HG03175 (cell line): ENCODE results near the gene ATP6V0C.

Experiments
- ATAC-seq: cut with Tn5 transposase; IDR thresholded peaks from one replicate; pipeline ENCODE4 v1.9.1; 2021; ENCODE audit warnings: mild to moderate bottlenecking, moderate library complexity; ENCODE audit not compliant: unreplicated experiment

The ATP6V0C gene

DNA sequence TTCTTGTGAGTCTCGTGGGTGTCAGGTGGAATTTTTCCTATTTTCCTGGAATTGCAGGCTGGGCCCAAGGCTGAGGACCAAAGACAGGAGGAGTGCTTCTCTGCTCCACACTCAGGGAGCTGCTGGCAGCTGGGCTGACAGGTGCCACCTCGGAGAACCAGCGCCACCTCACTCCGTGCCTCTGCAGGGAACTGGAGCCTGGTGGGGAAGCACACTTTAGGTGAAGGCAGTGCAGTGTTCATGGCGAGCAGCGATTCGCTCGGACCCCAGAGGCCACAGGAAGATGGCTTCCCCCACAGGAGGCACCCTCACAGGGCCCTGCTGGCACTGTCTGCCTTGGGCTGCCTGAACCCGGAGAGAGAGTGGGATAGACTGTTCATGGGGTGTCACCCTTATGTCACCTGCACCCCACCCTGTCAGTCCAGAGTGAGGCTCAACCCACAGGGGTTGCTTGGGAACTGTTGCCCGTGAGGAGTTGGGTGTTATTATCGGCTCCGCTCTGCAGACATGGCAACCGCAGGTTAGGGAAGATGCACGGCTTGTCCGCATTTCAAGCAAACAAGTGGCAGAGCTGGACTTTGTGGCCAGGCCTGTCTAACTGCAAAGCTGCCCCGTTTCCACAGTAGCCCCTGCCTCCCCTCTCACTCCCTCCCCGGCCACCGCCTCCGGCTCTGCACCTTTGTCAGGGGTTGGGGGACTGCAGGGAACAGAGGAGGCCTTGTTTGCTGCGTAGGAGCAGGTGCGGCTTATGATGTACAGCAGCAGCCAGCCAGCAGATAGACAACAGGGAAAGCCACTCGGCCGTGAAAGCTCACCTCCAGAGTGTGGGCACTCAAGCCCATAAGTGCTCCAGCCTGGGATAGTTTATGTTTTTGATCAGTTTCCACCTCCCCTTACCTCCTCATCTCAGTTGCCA is 23.3 kb upstream of the ATP6V0C start:
- ATAC-seq = no peak

GRCh38 chr16:2492292-2492691 is 21.5 kb upstream of the ATP6V0C start:
- no peak for ATAC-seq

GRCh38 chr16:2493605-2494004 is 20.1 kb upstream of the ATP6V0C start:
- ATAC-seq = no peak

GRCh38 chr16:2494616-2495015 is 19.1 kb upstream of the ATP6V0C start:
- no peak for ATAC-seq

- ATAC-seq = no peak
Observed at GRCh38 chr16:2495041-2495440, 18.7 kb upstream of the ATP6V0C start.

DNA sequence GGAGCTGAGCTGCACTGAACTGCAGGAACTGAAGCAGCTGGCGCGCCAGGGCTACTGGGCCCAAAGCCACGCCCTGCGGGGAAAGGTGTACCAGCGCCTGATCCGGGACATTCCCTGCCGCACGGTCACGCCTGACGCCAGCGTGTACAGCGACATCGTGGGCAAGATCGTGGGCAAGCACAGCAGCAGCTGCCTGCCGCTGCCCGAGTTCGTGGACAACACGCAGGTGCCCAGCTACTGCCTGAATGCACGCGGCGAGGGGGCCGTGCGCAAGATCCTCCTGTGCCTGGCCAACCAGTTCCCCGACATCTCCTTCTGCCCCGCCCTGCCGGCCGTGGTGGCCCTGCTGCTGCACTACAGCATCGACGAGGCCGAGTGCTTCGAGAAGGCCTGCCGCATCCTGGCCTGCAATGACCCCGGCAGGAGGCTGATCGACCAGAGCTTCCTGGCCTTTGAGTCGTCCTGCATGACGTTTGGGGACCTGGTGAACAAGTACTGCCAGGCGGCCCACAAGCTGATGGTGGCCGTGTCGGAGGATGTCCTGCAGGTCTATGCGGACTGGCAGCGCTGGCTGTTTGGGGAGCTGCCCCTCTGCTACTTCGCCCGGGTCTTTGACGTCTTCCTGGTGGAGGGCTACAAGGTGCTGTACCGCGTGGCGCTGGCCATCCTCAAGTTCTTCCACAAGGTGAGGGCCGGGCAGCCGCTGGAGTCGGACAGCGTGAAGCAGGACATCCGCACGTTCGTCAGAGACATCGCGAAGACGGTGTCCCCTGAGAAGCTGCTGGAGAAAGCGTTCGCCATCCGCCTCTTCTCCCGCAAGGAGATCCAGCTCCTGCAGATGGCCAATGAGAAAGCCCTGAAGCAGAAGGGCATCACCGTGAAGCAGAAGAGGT is 17.3 kb upstream of the ATP6V0C start:
- ATAC-seq = no peak

DNA sequence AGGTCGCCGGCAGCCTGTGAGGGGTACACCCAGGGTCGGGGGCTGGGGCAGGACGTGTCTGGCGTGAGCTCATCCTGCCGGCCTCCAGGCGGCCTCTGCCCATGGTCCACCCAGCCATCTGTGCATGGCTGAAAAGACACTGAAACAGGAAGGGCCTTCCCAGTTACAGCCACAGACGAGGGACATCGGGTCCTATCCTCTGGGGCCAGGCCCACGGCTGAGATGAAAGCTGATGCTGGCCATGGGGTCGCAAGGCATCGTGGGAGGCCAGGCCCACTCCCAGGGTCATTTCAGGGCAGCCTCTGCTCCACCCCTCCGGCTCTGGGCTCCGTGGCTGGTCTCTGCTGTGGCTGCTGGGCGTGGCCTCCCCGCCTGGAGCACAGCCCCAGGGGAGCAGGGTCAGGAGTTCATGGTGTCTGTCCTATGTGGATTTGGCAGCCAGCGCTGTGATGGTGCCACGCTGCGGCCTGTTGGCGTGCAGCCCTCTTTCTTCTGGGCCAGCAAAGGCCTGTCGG is 16.6 kb upstream of the ATP6V0C start:
- ATAC-seq = no peak

DNA sequence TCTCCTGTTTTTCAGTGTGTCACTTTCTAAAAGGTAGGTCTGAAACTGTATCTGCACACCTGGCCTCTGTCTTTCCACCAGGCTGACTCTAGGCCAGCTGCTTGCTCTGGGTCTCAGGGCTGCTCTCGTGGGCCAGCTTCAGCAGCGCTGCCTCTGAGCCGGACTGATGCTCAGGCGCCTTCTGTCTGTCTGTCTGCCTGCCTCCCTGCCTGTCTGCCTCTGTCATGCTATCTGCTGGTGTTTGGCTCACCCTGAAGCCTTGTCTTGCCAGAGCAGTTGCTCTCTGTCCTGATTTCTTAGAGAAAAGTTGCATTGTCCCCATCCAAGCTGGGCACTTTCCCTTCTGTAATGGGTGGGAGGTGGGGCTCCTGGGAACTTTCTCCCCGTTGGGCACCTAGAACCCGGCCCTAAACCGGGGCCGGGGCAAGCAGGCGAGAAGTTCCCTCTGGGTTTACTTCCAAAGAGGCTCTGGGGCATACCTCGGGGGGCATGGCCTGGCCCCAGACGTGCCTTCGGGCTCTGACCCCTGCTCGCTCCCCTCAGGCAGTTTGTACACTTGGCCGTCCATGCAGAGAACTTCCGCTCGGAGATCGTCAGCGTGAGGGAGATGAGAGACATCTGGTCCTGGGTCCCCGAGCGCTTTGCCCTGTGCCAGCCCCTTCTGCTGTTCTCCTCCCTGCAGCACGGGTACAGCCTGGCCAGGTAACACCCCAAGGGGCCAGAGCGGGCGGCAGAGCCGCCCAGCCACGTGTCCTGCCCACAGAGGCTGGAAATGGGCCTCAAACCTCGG is 15.9 kb upstream of the ATP6V0C start:
- ATAC-seq = no peak

DNA sequence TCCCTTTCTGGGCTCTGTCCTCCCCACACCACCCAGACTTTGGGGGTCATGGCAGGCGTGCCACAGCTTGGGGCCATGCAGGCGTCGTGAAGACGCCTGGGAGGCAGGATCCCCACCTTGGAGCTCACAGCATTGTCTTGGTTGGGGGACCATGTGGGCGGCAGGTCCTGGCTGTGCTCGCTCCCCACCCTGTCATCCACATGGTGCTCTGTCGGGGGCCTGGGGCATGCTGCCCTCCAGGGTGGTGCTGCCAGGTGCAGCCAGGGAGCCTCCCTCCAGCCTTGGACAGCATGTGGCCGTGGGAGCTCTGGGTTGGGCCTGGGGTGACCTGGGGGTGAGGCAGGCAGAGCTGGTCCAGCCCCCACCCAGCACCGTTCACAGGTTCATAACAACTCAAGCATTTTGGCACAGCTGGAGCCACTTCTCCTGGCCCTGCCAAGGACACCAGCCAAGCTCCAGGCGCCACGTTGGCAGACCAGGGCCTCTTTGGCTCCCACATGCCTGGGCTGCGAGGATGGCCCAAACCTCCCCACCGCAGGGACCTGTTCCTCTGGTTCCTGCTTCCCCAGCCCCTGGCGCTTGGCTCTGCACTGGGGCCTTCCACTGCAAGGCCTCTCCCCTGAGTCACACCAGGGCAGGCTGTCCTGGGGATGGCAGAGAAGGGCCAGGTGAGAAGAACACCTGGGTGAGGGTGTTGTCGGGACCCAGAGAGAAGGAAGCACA is 15.1 kb upstream of the ATP6V0C start:
- no peak for ATAC-seq

DNA sequence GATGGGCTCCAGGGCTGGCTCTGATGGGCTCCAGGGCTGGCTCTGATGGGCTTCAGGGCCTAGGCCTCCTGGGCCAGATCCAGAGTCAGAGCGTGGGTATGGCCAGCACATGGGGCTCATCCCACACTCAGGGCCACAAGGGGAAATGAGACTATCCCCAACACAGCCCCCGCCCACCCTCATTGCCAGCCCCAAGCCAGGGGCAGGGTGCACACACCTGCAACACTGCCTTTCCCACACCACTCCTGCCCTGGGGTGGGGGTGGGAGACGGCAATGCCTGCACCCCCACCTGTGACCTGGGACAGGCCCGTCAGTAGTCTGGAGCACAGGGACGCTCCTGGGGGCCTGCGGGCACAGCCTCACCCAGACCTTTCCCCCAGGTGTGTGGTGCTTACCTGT is 14.3 kb upstream of the ATP6V0C start:
- ATAC-seq = no peak

DNA sequence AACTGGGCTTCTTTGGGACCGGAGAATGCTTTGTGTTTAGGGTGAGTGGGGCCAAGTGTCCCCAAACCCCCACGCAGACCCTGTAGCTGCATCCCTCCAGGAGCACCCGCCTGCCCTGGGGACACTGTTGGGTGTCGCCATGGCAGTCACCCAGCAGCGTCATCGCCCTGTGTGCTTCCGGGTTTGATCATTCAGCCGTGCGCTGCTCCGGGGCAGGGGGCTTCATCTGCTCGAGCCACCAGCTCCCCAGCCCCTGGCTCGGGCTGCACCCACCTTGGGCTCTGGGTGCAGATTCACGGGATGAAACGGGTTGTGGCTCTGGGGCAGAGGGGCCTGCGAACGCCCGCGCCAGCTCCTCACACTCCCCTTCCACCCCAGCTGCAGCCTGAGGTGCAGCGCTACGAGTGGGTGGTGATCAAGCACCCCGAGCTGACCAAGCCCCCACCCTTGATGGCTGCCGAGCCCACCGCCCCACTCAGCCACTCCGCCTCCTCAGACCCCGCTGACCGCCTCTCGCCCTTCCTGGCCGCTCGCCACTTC is 13.8 kb upstream of the ATP6V0C start:
- ATAC-seq = no peak

- ATAC-seq = no peak
Observed at GRCh38 chr16:2500430-2500917, 13.3 kb upstream of the ATP6V0C start.

DNA sequence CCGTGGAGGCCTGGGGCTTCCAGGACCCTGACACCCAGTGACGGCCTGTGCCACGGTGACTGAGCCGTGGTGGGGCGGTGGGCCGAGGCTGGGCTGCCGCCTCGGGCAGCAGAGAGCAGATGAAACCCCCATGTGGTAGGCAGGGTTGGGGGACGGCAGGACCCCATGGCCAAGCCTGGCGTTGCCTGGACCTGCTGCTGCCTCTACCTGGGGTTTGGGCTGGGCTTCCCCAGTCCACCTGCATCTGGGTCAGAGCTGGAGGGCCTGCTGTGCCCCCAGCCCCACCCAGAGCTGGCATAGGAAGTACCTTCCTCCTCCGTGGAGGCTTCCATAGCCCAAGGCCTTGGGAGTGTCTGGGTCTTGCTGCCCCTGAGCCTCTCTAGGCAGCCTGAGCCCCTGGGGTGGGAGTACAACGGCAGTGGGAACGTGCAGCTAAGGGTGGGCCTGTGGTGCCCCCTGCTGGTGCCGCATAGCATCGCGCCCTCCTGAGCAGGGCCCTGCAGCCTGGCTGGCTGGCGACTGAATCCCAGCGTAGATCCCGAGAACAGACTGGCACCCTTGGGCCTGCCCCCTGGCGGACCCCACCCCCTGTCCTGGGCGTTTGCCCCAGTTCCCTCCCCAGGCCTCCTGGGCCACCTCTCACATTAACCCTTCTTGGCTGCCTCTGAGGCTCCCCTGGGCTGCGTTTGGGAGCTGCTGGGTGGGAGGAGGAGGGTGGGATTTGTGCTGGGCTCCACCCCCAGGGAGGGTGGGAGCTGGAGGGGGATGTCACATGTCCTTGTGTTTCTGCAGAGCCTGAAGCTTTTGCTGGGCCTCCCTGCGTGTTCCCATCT is 12.6 kb upstream of the ATP6V0C start:
- no peak for ATAC-seq

- ATAC-seq = no peak
Observed at GRCh38 chr16:2501946-2502895, 11.5 kb upstream of the ATP6V0C start.

DNA sequence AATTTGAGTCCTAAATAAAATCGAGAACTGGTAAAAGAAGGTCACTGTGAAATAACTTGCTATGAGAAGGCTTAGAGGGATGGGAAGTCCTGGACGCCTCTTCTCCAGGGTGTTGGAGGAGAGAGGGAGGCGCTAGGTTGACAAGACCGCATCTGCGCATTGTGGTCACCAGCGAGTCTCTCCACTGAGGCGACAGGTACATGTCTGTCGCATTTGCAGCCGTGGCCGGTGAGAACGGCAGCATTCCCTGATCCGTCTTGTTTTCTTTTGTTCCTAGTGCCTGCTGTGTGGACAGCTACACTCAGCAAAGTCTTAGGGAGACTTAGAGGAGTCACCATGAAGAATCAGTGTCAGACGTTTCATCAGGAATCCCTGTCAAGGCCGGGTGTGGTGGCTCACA is 8.1 kb upstream of the ATP6V0C start:
- no peak for ATAC-seq

- peak; percentile 65 for ATAC-seq
Observed at GRCh38 chr16:2507052-2507659, 6.6 kb upstream of the ATP6V0C start.

- no peak for ATAC-seq
Observed at GRCh38 chr16:2507665-2508064, 6.1 kb upstream of the ATP6V0C start.
